ENCODE results near the gene TPRG1L.
"Not testable (repeated sequence)": the region's sequence is repeated elsewhere in the genome, so short reads cannot be mapped to it uniquely, and the experiment has no call there.

TPRG1L gene

GRCh38 chr1:3621151-3621671 lies 3.6 kb upstream of the TPRG1L start:
- DNase-seq = not testable (repeated sequence)
- CTCF ChIA-PET = interaction anchor here (0.6 to 6.4 kb wide), 10 partner anchors 13 to 785 kb away, joined by 4 to 63 read pairs (median 4); no protein-coding TSS in a partner anchor
- WGBS (ENCODE audit: insufficient coverage) = 43% methylated on average over 1 of the region's 15 CpGs

DNA sequence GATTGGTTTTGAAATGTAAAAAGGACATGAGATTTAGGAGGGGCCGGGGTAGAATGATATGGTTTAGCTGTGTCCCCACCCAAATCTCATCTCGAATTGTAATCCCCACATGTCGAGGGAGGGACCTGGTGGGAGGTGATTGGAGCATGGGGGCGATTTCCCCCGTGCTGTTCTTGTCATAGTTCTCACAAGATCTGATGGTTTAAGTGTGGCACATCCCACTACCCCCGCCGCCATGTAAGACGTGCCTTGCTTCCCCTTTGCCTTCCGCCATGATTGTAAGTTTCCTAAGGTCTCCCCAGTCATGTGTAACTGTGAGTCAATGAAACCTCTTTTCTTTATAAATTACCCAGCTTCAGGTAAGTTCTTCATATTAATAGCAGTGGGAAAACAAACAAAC lies 2.7 kb upstream of the TPRG1L start:
- 90% methylated on average over 6 of the region's 9 CpGs for WGBS (ENCODE audit: insufficient coverage)
- H3K4me3 ChIP-seq (ENCODE audit: control insufficient read depth in 1 of 7, extremely low read depth in 1 of 7, insufficient read depth in 4 of 7, low read depth in 2 of 7, low read length in 6 of 7); POLR2A ChIA-PET; H3K9me3 ChIP-seq (ENCODE audit: control extremely low read depth in 1 of 5, control insufficient read depth in 4 of 5, insufficient read depth in 2 of 5, low read depth in 1 of 5, low read length in 4 of 5); DNase-seq; H3K27ac ChIP-seq (ENCODE audit: insufficient read depth in 1 of 2, low read depth in 1 of 2, low read length in 2 of 2, poor library complexity in 1 of 2, severe bottlenecking in 2 of 2); H3K36me3 ChIP-seq (ENCODE audit: control insufficient read depth in 4 of 4, insufficient read depth in 4 of 4, low read length in 3 of 4); H3K27me3 ChIP-seq (replicated peaks in 2 of 5; ENCODE audit: control insufficient read depth in 4 of 5, insufficient read depth in 5 of 5, low read length in 4 of 5): not testable (repeated sequence)
- CTCF ChIA-PET = interaction anchor here (0.7 to 6.4 kb wide), 6 partner anchors 14 to 133 kb away, joined by 3 to 63 read pairs (median 4); no protein-coding TSS in a partner anchor
- H3K4me1 ChIP-seq (ENCODE audit: control extremely low read depth in 1 of 4, control insufficient read depth in 4 of 4, insufficient read depth in 4 of 4, low read length in 3 of 4) = peaks cover 3 to 41% (median 35%) of the 10 kb centered on the region in 4 experiments

More at GRCh38 chr1:3621151-3621671, 3.6 kb upstream of the TPRG1L start:
- H3K27ac ChIP-seq (ENCODE audit: insufficient read depth in 1 of 2, low read depth in 1 of 2, low read length in 2 of 2, poor library complexity in 1 of 2, severe bottlenecking in 2 of 2); POLR2A ChIA-PET; H3K9me3 ChIP-seq (ENCODE audit: control extremely low read depth in 1 of 5, control insufficient read depth in 4 of 5, insufficient read depth in 2 of 5, low read depth in 1 of 5, low read length in 4 of 5); H3K27me3 ChIP-seq (replicated peaks in 2 of 5; ENCODE audit: control insufficient read depth in 4 of 5, insufficient read depth in 5 of 5, low read length in 4 of 5); H3K4me3 ChIP-seq (ENCODE audit: control insufficient read depth in 1 of 7, extremely low read depth in 1 of 7, insufficient read depth in 4 of 7, low read depth in 2 of 7, low read length in 6 of 7); H3K36me3 ChIP-seq (ENCODE audit: control insufficient read depth in 4 of 4, insufficient read depth in 4 of 4, low read length in 3 of 4): not testable (repeated sequence)
- H3K4me1 ChIP-seq (ENCODE audit: control extremely low read depth in 1 of 4, control insufficient read depth in 4 of 4, insufficient read depth in 4 of 4, low read length in 3 of 4) = peaks cover 3 to 41% (median 35%) of the 10 kb centered on the region in 4 experiments

DNA sequence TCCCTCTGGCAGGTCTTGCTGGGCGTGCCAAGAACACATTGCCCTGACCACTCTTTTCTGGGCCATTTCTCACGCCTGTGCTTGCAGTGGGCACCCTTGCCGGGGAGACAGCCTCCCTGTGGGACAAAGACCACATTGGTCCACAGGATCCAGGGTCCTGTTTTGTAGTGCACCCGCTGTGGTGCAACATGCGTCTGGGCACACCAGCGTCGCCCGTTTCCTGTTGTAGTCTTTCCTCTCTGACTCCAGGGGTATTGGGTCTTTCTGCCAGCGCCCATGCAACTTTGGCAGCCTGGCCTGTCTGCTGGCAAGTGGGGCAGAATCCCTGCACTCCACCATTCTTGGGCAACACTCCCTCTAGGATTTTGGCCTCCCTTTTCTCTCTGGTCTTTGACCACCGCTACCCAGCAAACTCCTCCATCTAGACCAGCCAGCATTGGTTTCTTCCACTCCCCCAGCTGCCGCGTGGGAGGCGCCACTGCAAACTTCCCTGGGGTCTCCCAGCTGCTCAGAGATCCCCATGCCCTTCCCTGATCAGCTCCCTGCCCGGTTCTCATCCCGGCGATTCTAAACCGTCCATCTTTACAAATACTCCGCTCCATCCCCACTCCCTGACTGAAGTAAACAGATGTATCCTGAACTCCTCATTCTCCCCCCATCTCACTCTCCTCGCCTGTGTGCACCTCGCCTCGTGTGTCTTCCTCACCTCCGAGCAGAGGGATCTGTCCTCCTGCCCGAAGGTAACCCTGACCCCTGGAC lies 1.2 kb upstream of the TPRG1L start:
- Histone ChIP-seq H3K9me3 (ENCODE audit: control extremely low read depth in 1 of 5, control insufficient read depth in 4 of 5, insufficient read depth in 2 of 5, low read depth in 1 of 5, low read length in 4 of 5) (no peaks in the 10 kb centered on the region), H3K36me3 (ENCODE audit: control insufficient read depth in 4 of 4, insufficient read depth in 4 of 4, low read length in 3 of 4) (peaks cover 0 to 17% (median 15%) of the 10 kb centered on the region in 4 experiments), H3K4me1 (ENCODE audit: control extremely low read depth in 1 of 4, control insufficient read depth in 4 of 4, insufficient read depth in 4 of 4, low read length in 3 of 4) (peaks cover 3 to 34% (median 31%) of the 10 kb centered on the region in 4 experiments), H3K27ac (ENCODE audit: insufficient read depth in 1 of 2, low read depth in 1 of 2, low read length in 2 of 2, poor library complexity in 1 of 2, severe bottlenecking in 2 of 2) (peak overlapping the region in 1 of 2 experiments; percentile 58), H3K27me3 (replicated peaks in 2 of 5; ENCODE audit: control insufficient read depth in 4 of 5, insufficient read depth in 5 of 5, low read length in 4 of 5) (no peaks in the 10 kb centered on the region), H3K4me3 (ENCODE audit: control insufficient read depth in 1 of 7, extremely low read depth in 1 of 7, insufficient read depth in 4 of 7, low read depth in 2 of 7, low read length in 6 of 7) (peak overlapping the region; percentile 51 to 93 (median 88))
- WGBS (ENCODE audit: insufficient coverage) = 42% methylated on average over 19 of the region's 23 CpGs
- POLR2A ChIA-PET = interaction anchor here (0.6 kb wide), 1 partner anchor 13 kb away, joined by 4 read pairs; no protein-coding TSS in a partner anchor
- DNase-seq = no peak
- CTCF ChIA-PET = interaction anchor here (0.8 to 6.4 kb wide), 5 partner anchors 10 to 171 kb away, joined by 3 to 63 read pairs (median 3); no protein-coding TSS in a partner anchor

DNA sequence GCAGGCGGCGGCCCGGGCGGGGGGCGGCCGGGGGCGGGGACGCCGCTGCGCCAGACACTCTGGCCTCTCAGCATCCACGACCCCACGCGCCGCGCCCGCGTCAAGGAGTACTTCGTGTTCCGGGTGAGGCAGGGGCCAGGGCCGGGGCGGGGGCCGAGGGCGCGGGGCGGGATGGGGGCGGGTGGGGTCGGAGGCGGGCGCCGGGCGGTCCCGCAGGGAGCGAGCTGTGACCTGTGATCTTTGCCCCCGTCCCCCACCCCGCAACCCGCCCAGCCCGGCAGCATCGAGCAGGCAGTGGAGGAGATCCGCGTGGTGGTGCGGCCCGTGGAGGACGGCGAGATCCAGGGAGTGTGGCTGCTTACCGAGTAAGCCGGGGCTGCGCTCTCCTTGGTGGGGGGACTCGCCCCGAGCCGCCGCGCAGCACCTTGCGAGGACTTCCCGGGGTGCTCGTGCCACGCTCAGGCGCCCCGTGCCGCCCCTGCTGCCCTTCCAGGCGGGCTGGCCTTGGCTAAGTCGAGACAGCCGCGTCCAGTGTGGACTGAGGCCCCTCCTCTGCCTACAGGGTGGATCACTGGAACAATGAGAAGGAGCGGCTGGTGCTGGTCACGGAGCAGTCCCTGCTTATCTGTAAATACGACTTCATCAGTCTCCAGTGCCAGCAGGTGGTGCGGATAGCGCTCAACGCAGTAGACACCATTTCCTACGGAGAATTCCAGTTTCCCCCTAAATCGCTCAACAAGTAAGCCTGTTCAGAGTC lies 514 bp downstream of the TPRG1L start:
- no peaks in the 10 kb centered on the region for H3K9me3 ChIP-seq (ENCODE audit: control extremely low read depth in 1 of 5, control insufficient read depth in 4 of 5, insufficient read depth in 2 of 5, low read depth in 1 of 5, low read length in 4 of 5)
- POLR2A ChIA-PET = no interaction called here
- H3K36me3 ChIP-seq (ENCODE audit: control insufficient read depth in 4 of 4, insufficient read depth in 4 of 4, low read length in 3 of 4) = peaks cover 4 to 31% (median 29%) of the 10 kb centered on the region in 4 experiments
- no peaks in the 10 kb centered on the region for H3K27me3 ChIP-seq (replicated peaks in 2 of 5; ENCODE audit: control insufficient read depth in 4 of 5, insufficient read depth in 5 of 5, low read length in 4 of 5)
- peak; percentile 22 to 67 (median 54) for DNase-seq
- WGBS (ENCODE audit: insufficient coverage) = 11% methylated on average over 38 of the region's 71 CpGs
- CTCF ChIA-PET = interaction anchor here (1.3 kb wide), 1 partner anchor 172 kb away, joined by 3 read pairs; no protein-coding TSS in a partner anchor
- peaks cover 3 to 29% (median 23%) of the 10 kb centered on the region in 4 experiments for H3K4me1 ChIP-seq (ENCODE audit: control extremely low read depth in 1 of 4, control insufficient read depth in 4 of 4, insufficient read depth in 4 of 4, low read length in 3 of 4)
- peak overlapping the region; percentile 15 to 93 (median 88) for H3K4me3 ChIP-seq (ENCODE audit: control insufficient read depth in 1 of 7, extremely low read depth in 1 of 7, insufficient read depth in 4 of 7, low read depth in 2 of 7, low read length in 6 of 7)
- peak overlapping the region in 1 of 2 experiments; percentile 25 for H3K27ac ChIP-seq (ENCODE audit: insufficient read depth in 1 of 2, low read depth in 1 of 2, low read length in 2 of 2, poor library complexity in 1 of 2, severe bottlenecking in 2 of 2)

DNA sequence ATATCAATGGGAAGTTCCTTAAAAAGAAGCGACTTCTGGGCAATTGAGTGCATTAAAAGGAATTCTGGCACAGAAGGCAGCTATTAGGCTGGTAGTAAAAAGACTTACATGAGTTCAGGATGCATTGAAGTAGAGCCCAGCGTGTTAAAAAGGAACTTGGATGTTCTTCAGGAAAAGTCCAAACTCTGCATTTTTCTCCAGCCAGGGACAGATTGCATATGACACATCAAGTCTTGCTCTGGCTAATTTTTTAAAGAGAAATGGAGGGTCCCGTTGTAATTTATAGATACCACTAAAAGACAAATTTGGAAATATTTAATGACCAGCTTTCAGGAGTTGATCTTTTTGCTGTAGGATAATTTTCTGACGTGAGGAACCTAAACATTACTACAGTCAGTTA lies 1.2 kb downstream of the TPRG1L start:
- Histone ChIP-seq H3K4me1 (ENCODE audit: control extremely low read depth in 1 of 4, control insufficient read depth in 4 of 4, insufficient read depth in 4 of 4, low read length in 3 of 4) (peaks cover 3 to 27% (median 24%) of the 10 kb centered on the region in 4 experiments), H3K9me3 (ENCODE audit: control extremely low read depth in 1 of 5, control insufficient read depth in 4 of 5, insufficient read depth in 2 of 5, low read depth in 1 of 5, low read length in 4 of 5) (no peaks in the 10 kb centered on the region), H3K36me3 (ENCODE audit: control insufficient read depth in 4 of 4, insufficient read depth in 4 of 4, low read length in 3 of 4) (peaks cover 4 to 35% (median 31%) of the 10 kb centered on the region in 4 experiments), H3K4me3 (ENCODE audit: control insufficient read depth in 1 of 7, extremely low read depth in 1 of 7, insufficient read depth in 4 of 7, low read depth in 2 of 7, low read length in 6 of 7) (peak overlapping the region in 3 of 7 experiments; percentile 77 to 90 (median 88)), H3K27ac (ENCODE audit: insufficient read depth in 1 of 2, low read depth in 1 of 2, low read length in 2 of 2, poor library complexity in 1 of 2, severe bottlenecking in 2 of 2) (no peak overlapping the region), H3K27me3 (replicated peaks in 2 of 5; ENCODE audit: control insufficient read depth in 4 of 5, insufficient read depth in 5 of 5, low read length in 4 of 5) (no peaks in the 10 kb centered on the region)
- POLR2A ChIA-PET = interaction anchor here (0.6 kb wide), 1 partner anchor 61 kb away, joined by 4 read pairs; no protein-coding TSS in a partner anchor
- DNase-seq = no peak
- CTCF ChIA-PET = interaction anchor here (1.0 to 1.3 kb wide), 2 partner anchors 10 to 173 kb away, joined by 3 to 5 read pairs; no protein-coding TSS in a partner anchor
- 94% methylated on average over 2 of the region's 4 CpGs for WGBS (ENCODE audit: insufficient coverage)

- Histone ChIP-seq H3K27me3 (replicated peaks in 2 of 5; ENCODE audit: control insufficient read depth in 4 of 5, insufficient read depth in 5 of 5, low read length in 4 of 5) (no peaks in the 10 kb centered on the region), H3K4me1 (ENCODE audit: control extremely low read depth in 1 of 4, control insufficient read depth in 4 of 4, insufficient read depth in 4 of 4, low read length in 3 of 4) (peaks cover 3 to 27% (median 24%) of the 10 kb centered on the region in 4 experiments), H3K36me3 (ENCODE audit: control insufficient read depth in 4 of 4, insufficient read depth in 4 of 4, low read length in 3 of 4) (peaks cover 6 to 50% (median 40%) of the 10 kb centered on the region in 4 experiments), H3K4me3 (ENCODE audit: control insufficient read depth in 1 of 7, extremely low read depth in 1 of 7, insufficient read depth in 4 of 7, low read depth in 2 of 7, low read length in 6 of 7) (no peak overlapping the region), H3K27ac (ENCODE audit: insufficient read depth in 1 of 2, low read depth in 1 of 2, low read length in 2 of 2, poor library complexity in 1 of 2, severe bottlenecking in 2 of 2) (no peak overlapping the region), H3K9me3 (ENCODE audit: control extremely low read depth in 1 of 5, control insufficient read depth in 4 of 5, insufficient read depth in 2 of 5, low read depth in 1 of 5, low read length in 4 of 5) (no peaks in the 10 kb centered on the region)
- no peak for DNase-seq
- POLR2A ChIA-PET = no interaction called here
- CTCF ChIA-PET = interaction anchor here (1.0 to 1.7 kb wide), 2 partner anchors 22 to 63 kb away, joined by 3 to 6 read pairs; partner anchors contain the start of gene WRAP73
- 97% methylated on average over 24 of the region's 26 CpGs for WGBS (ENCODE audit: insufficient coverage)
Measured at GRCh38 chr1:3627515-3628253, 2.9 kb downstream of the TPRG1L start.
